IMR-90 (cell line): ENCODE data around the gene SLC22A4. TPM values are rescaled to one million over a fixed set of nuclear protein-coding genes. Genes with fewer than 3 reads are reported as not detected.

Source experiments
- ATAC-seq: fragments of 200-7000 bp; cut with Tn5 transposase; 2 replicates; pipeline ENCODE4 v1.9.1; 2020; ENCODE audit warnings: low read depth, mild to moderate bottlenecking, moderate library complexity
- BruUV-seq: library from RNA; stranded (reverse); fragments of 400-500 nt; replicated peaks from 2 replicates; lab custom pipeline; 2021; lab: Mats Ljungman, UMichigan
- CTCF ChIA-PET: fragments of 300-600 bp; formaldehyde crosslinking; extraction: SDS; loops from one replicate; lab custom pipeline; 2021; ENCODE audit warnings: antibody characterized with exemption; lab: Yijun Ruan, JAX
- POLR2A ChIA-PET: fragments of 300-600 bp; sonication (Branson Sonifier 250); formaldehyde crosslinking; loops from one replicate; lab custom pipeline; 2022; ENCODE audit warnings: antibody characterized with exemption; ENCODE audit not compliant: unreplicated experiment; lab: Charles Lee
- DNase-seq: peaks from one replicate; pipeline ENCODE4 v3.0.0; 2013
- H2AFZ ChIP-seq: replicated peaks from 2 replicates; pipeline ENCODE3; 2013; ENCODE audit warnings: low read length, mild to moderate bottlenecking; ENCODE audit not compliant: poor library complexity
- H2AK5ac ChIP-seq: 2 replicates; pipeline ENCODE4 v1.6.1; 2013; ENCODE audit warnings: low read depth, low read length, inconsistent platforms
- H2AK9ac ChIP-seq: replicated peaks from 2 replicates; pipeline ENCODE3; 2013; ENCODE audit warnings: mild to moderate bottlenecking, low read depth, low read length, moderate library complexity; ENCODE audit not compliant: poor library complexity
- H2BK120ac ChIP-seq: 2 replicates; pipeline ENCODE4 v1.6.1; 2013; ENCODE audit warnings: low read depth, low read length, inconsistent platforms
- H2BK15ac ChIP-seq: 3 replicates; pipeline ENCODE4 v1.6.1; 2013; ENCODE audit warnings: low read depth, low read length, inconsistent platforms
- H2BK20ac ChIP-seq: 2 replicates; pipeline ENCODE4 v1.6.1; 2013; ENCODE audit warnings: low read depth, mild to moderate bottlenecking, inconsistent platforms, low read length, moderate library complexity
- H2BK5ac ChIP-seq: 2 replicates; pipeline ENCODE4 v1.6.1; 2013; ENCODE audit warnings: mild to moderate bottlenecking, low read depth, low read length, inconsistent platforms; ENCODE audit not compliant: poor library complexity, severe bottlenecking
- H3K14ac ChIP-seq: replicated peaks from 2 replicates; pipeline ENCODE4 v1.6.1; 2013; ENCODE audit warnings: low read depth, low read length, inconsistent platforms
- H3K18ac ChIP-seq: 2 replicates; pipeline ENCODE4 v1.6.1; 2013; ENCODE audit warnings: low read depth, low read length, control low read depth
- H3K23ac ChIP-seq: 2 replicates; pipeline ENCODE4 v1.6.1; 2013; ENCODE audit warnings: low read depth, low read length, inconsistent platforms
- H3K27ac ChIP-seq: 2 replicates; pipeline ENCODE4 v1.5.1; 2013; ENCODE audit warnings: mild to moderate bottlenecking, control low read depth, low read length; ENCODE audit not compliant: insufficient read depth
- H3K27me3 ChIP-seq: 2 replicates; pipeline ENCODE4 v1.6.1; 2013; ENCODE audit warnings: low read length; ENCODE audit not compliant: control insufficient read depth, insufficient read depth
- H3K36me3 ChIP-seq: 2 replicates; pipeline ENCODE4 v1.6.1; 2013; ENCODE audit warnings: low read length, mixed read lengths; ENCODE audit not compliant: control insufficient read depth, insufficient read depth
- H3K4ac ChIP-seq: 2 replicates; pipeline ENCODE4 v1.6.1; 2013; ENCODE audit warnings: low read depth, low read length, inconsistent platforms
- H3K4me1 ChIP-seq: 2 replicates; pipeline ENCODE4 v1.6.1; 2013; ENCODE audit warnings: low read length, mixed read lengths; ENCODE audit not compliant: control insufficient read depth, insufficient read depth
- H3K4me2 ChIP-seq: 2 replicates; pipeline ENCODE4 v1.6.1; 2013; ENCODE audit warnings: low read depth, mild to moderate bottlenecking, control low read depth, low read length, moderate library complexity
- H3K4me3 ChIP-seq: 2 replicates; pipeline ENCODE4 v1.5.1; 2013; ENCODE audit warnings: low read depth, mild to moderate bottlenecking, control low read depth, low read length, moderate library complexity; ENCODE audit not compliant: insufficient read depth
- H3K56ac ChIP-seq: 2 replicates; pipeline ENCODE4 v1.6.1; 2013; ENCODE audit warnings: low read length, inconsistent platforms; ENCODE audit not compliant: insufficient read depth; ENCODE audit errors: extremely low read depth
- H3K79me1 ChIP-seq, 2 experiments: 2 replicates each; pipeline ENCODE4 v1.6.1; 2013; ENCODE audit warnings: low read length in 2 of 2, inconsistent platforms in 1 of 2, low read depth in 1 of 2
- H3K9ac ChIP-seq: 2 replicates; pipeline ENCODE4 v1.6.1; 2013; ENCODE audit warnings: low read depth, low read length, control low read depth
- H3K9me1 ChIP-seq: 2 replicates; pipeline ENCODE4 v1.6.1; 2013; ENCODE audit warnings: low read length, inconsistent platforms; ENCODE audit not compliant: insufficient read depth
- H3K9me3 ChIP-seq: 2 replicates; pipeline ENCODE4 v1.6.1; 2013; ENCODE audit warnings: low read length; ENCODE audit not compliant: control insufficient read depth, insufficient read depth
- H4K20me1 ChIP-seq: 2 replicates; pipeline ENCODE4 v1.6.1; 2013; ENCODE audit warnings: low read length, inconsistent platforms; ENCODE audit not compliant: insufficient read depth
- H4K5ac ChIP-seq: 2 replicates; pipeline ENCODE4 v1.6.1; 2013; ENCODE audit warnings: mild to moderate bottlenecking, low read depth, low read length, control low read depth
- H4K8ac ChIP-seq, 2 experiments: 2 replicates each; pipeline ENCODE4 v1.6.1; 2013; ENCODE audit warnings: low read depth in 2 of 2, low read length in 2 of 2, control low read depth in 1 of 2, inconsistent platforms in 1 of 2
- H4K91ac ChIP-seq: 2 replicates; pipeline ENCODE4 v1.6.1; 2013; ENCODE audit warnings: low read depth, low read length, inconsistent platforms; ENCODE audit not compliant: insufficient read depth
- CHD1 ChIP-seq: IDR thresholded peaks from 2 replicates; pipeline ENCODE4 v1.6.1; 2012; ENCODE audit warnings: low read depth, low read length, improper control_type of control experiment
- CTCF ChIP-seq: conservative IDR thresholded peaks from 2 replicates; pipeline ENCODE4 v1.5.1; 2012; ENCODE audit warnings: mild to moderate bottlenecking, low read depth, low read length, improper control_type of control experiment
- MAFK ChIP-seq: IDR thresholded peaks from 2 replicates; pipeline ENCODE4 v1.6.1; 2012; ENCODE audit warnings: low read depth, low read length, improper control_type of control experiment
- RFX5 ChIP-seq: IDR thresholded peaks from 2 replicates; pipeline ENCODE4 v1.8.0; 2012; ENCODE audit warnings: low read depth, mild to moderate bottlenecking, low read length, moderate library complexity
- WGBS, 2 experiments: methylation state at CpG; one replicate each; pipeline versions ENCODE4 v1.1.5 to v1.1.7; 2013; ENCODE audit warnings: missing lambda C conversion rate in 2 of 2; ENCODE audit not compliant: insufficient read length in 1 of 2; ENCODE audit errors: extremely low coverage in 2 of 2; 5-methylcytosine and 5-hydroxymethylcytosine counted together
- dilution Hi-C: fragments of 300-500 bp; cut with HindIII; formaldehyde crosslinking; loops from one replicate; pipeline ENCODE4 v1.14.3; 2018; ENCODE audit warnings: low sequenced_read_pairs; ENCODE audit not compliant: unreplicated experiment
- in situ Hi-C: fragments of 300-500 bp; cut with MboI; formaldehyde crosslinking; loops from 3 replicates; pipeline ENCODE4 v1.14.3; 2019; ENCODE audit warnings: low sequenced_read_pairs, inconsistent platforms, mixed read lengths
- intact Hi-C: fragments of 100-400 bp; cut with micrococcal nuclease; formaldehyde crosslinking; loops from 2 replicates; pipeline ENCODE4 v1.10.0; 2022
- polyA plus RNA-seq, 3 experiments: library from polyadenylated mRNA; depleted of rRNA; stranded (reverse); fragments of >200 nt; gene quantifications; 2 replicates each; pipeline ENCODE4 v1.2.3, GENCODE V29; 2012; ENCODE audit warnings: low replicate concordance in 1 of 3
- total RNA-seq: library from RNA; depleted of rRNA; stranded (reverse); fragments of >200 nt; gene quantifications from 2 replicates; pipeline ENCODE4 v1.2.3, GENCODE V29; 2012

Gene SLC22A4
- total and polyA plus RNA-seq, 2 of the 4 experiments (the other 2 are of a cell fraction) = 2.6 to 3.2 TPM

GRCh38 chr5:132302413-132302812, 8.2 kb downstream of the SLC22A4 start:
- Histone ChIP-seq H3K9me3 (no peaks in the 10 kb centered on the region; the same call in 1 of the 2 replicates), H4K5ac (no peak overlapping the region), H3K4me1 (no peaks in the 10 kb centered on the region), H4K91ac (no peak overlapping the region), H2AK9ac (no peak overlapping the region), H2AFZ (no peak overlapping the region), H3K23ac (no peak overlapping the region), H3K56ac (no peak overlapping the region), H3K14ac (no peak overlapping the region), H2BK20ac (no peak overlapping the region), H3K79me1 (peaks cover 33 to 41% of the 10 kb centered on the region in 2 experiments), H3K36me3 (no peaks in the 10 kb centered on the region), H3K27ac (no peak overlapping the region), H4K20me1 (no peaks in the 10 kb centered on the region), H3K18ac (no peak overlapping the region), H2BK15ac (no peak overlapping the region), H3K27me3 (no peaks in the 10 kb centered on the region), H3K4ac (no peak overlapping the region), H3K4me2 (no peak overlapping the region), H2BK5ac (no peak overlapping the region), H3K9me1 (peaks cover 13% of the 10 kb centered on the region; the same call in 1 of the 2 replicates), H2BK120ac (no peak overlapping the region), H4K8ac (no peak overlapping the region), H3K9ac (no peak overlapping the region), H3K4me3 (no peak overlapping the region), H2AK5ac (no peak overlapping the region)
- ATAC-seq (no peak), DNase-seq (no peak)
- ChIA-PET CTCF (no interaction called here), POLR2A (no interaction called here)
- no TSS peak for BruUV-seq
- intact Hi-C loops (no loop called here), in situ Hi-C loops (no loop called here), dilution Hi-C loops (no loop called here)
- 40% methylated on average over 1 of the region's 3 CpGs; no CpG with 5 or more reads in 1 of the 2 experiments for WGBS, 2 experiments
- no peak for TF ChIP-seq CTCF
- no peak for TF ChIP-seq MAFK
- no peak for TF ChIP-seq RFX5
- TF ChIP-seq CHD1 = no peak
